Activated T-cell treated with anti-CD3 and anti-CD28 coated beads, Interleukin-2, amount 50 U/mL, for 1 hour (primary cell): ENCODE results near the gene NEDD4L.
A peak's percentile ranks its signal among the peaks of the same experiment; 100 is the strongest.
"Not testable (repeated sequence)": the region's sequence is repeated elsewhere in the genome, so short reads cannot be mapped to it uniquely, and the experiment has no call there.

Experiments used
- DNase-seq: peaks from one replicate; pipeline ENCODE4 v3.0.0-alpha.2; 2020

Gene NEDD4L

DNA sequence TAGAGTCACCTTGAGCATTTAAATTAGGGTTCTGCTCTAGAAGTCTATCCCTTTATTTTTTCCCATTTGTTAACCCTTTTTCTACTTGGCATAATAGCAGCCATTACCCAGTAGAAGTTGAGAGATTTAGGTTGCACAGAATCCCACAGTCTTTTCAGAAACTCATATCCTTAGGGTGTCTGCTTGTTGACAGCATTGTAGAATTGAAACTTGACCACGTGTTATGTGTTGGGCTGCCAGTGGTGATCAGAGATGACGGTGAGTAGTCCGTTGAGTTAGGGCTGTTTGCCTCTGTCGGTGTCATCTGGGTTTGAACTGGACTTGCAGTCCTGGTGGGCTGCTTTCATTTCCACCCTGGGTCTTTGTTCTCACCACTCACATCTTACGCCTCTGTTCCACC lies 114.4 kb downstream of the NEDD4L start:
- DNase-seq, result no peak

DNA sequence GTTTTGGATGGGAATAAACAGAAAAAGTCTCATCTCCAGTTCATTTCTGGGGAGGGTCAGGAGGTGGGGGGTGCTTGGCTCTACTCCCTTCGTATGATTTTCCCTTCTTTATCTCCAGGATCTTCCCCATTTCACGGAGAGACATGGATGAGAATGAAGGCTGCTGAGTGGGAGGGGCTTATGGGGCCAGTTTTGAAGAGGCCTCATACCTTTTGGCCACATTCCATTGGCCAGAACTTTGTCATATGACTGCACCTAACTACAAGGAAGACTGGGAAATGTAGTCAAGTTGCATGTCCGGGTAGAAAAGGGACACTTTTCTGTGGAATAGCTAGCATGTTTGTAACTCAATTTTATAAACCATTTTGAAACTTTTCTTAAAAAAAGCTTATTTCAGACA lies 117.6 kb downstream of the NEDD4L start:
- DNase-seq, result no peak

DNA sequence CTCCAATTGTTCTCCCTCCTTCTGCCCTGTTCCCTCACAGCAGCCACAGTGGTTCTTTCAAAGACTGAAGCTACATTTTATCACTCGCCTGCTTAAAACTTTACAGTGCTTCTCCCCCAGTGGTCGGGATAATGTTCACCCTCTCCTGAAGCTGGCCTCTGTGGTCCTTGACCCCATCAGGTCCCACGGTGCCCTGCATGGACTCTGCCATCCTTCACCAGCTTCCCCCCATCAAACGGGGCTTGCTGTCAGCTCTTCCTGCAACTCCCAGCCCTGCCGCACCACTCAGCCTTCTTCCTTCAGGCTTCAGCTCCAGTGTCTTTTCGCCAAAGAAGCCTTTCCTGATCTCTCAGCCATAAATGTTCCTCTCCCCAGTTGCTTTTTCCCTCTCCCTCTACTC lies 118.1 kb downstream of the NEDD4L start:
- DNase-seq, result no peak

DNA sequence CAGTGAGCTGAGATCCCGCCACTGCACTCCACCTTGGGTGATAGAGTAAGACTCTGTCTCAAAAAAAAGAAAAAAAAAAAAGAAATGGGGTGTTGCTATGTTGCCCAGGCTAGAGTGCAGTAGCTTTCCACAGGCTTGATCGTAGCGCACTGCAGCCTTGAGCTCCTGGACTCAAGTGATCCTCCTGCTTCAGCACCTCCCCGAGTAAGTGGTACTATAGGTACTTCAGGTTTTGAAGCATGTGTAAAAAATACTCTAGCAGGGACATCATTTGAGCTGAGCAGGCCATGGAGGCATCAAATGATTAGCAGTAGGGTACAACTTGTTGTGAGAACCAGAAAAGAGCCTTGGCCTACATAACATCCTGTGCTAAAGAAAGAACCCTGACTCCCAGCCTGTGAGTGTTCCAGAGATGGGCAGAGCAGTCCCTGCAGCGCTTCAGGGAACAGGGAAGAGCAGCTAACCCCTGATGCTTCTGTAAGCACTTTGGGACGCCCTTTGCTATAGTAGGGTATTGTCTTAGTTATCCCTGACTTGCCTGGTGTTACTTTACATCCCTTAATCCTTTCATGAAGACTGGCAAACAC lies 119.1 kb downstream of the NEDD4L start:
- no peak for DNase-seq

DNA sequence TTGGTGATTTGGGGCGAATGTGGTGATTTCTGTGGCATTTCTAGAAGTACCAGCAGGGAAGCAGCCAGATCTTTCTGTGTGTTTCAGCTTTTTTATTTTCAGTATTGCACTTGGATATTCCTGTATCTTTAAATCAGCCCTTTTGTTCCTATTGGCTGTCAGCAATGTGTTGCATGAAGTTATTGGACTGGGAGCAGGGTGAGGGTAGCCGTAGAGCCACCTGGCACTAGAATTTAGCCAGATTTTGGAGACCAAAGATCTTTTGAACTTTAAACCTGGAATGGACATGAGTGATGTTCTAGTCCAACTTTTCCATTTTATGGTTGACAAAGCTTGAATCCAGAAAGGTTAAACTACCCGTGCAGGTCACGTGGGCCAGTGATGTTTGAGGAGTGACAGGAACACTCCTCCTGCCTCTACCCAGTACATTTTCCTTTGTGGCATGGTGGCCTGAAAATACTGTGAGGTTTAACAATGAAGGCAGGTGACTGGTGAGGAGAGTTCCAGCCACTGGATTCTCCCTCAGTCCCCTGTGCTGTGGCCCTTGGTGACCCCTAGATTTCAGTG lies 122.3 kb downstream of the NEDD4L start:
- no peak for DNase-seq

DNA sequence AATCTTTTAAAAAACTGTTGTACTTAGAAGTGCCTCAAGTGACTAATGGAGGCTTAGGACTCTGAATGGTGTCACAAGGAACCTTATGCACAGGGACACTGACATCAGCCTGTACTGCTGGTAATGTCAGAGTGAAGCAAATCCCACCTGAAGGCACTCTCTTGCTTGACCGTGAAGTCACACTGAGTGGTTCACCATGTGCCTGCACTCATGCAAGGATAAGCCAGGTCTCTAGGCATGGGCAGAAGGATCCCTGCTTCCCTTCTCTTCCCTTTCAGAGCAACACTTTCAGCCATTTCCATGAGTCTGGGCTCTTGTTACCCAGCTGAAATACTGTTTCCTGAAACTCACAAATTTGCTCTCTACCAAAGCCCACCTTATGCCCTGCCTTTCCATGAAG lies 123.0 kb downstream of the NEDD4L start:
- no peak for DNase-seq

DNA sequence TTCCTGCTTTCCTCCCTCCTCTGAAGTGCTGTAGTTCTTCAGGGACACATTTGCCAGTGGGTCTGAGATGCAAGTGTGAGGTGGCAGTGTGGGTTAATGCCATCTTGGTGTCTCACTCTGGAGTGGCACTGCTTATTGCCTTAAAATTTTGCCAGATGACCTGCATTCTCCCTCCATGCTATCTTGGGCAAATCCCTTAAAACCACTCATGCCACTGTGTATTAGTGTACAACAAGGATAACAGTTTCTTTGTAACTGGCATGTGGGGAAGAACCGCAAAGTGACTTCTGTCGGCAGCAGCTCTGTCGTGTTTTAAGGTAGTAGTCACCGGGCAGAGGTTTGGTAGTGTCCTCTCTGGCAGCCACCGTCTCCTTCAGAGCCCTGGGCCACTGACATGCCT lies 124.2 kb downstream of the NEDD4L start:
- no peak for DNase-seq

DNA sequence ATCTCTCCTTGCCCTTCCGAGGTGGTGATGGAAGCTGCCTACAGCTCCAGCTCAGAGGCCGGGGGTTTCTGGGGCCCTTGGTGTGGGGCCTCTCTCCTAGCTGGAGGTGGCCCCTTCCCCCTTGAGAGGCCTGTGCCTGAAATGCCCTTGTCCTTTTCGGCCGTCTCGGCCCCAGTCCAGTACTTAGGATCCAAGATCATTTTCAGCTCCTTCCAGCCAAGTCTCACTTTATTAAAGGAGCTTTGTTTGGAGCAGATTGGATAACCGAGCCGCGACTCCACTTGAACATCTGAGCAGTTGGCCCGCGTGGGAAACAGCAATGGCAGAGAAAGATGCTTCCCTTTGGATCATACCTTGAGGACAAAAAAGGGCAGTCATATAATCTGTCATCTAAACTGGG lies 125.0 kb downstream of the NEDD4L start:
- no peak for DNase-seq

DNA sequence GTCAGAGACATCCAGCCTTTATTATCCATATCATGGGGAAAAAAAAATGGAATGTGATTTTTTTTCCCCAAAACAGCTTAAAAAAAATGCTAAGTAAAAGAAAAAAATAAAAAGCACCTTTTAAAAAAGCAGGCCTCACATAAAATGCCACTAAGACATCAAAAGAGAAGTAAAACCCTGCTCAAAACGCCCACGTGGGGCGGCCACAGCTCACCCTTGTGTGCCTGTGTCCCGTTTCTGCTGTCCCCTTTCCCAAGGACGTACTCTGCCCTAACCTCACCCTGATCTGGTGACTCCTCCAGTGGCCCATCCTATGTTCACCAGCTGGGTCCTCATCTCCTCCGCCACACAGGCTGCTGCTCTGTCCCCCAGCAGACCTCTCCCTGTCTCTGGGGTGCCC lies 125.4 kb downstream of the NEDD4L start:
- DNase-seq, result no peak

DNA sequence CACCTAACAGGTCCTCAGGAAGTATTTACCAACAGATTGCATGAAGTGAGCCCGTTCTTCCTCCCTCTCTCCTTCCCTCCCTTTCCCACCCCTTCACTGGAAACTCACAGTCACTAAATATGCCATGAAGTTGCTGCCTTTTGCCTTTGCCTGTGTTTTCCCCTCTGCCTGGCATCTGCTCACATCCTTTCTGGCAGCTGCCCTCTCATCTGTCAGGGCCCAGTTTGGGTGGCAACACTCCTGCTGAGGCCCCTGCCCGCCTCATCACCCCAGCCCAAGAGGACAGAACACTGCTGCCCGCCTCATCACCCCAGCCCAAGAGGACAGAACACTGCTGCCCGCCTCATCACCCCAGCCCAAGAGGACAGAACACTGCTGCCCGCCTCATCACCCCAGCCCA lies 126.0 kb downstream of the NEDD4L start:
- DNase-seq, result not testable (repeated sequence)

DNA sequence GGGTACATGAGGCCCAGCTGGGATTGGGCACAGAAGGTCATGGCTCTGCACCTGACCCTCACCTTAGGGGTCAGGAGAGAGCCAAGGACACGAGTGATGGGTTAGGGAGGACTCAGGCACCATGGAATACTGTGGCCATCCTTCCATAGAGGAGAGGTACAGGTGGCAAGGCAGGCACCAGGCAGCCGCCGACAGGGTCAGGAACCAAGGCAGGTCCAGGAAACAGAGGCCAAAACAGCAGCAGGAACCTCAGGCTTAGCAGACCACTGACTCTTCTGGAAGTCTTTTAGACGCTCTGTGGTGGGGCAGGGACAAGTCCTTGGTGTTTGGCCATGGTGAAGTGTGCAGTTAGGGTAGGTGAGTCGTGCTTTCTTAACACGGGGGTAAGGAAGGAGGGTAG lies 128.0 kb downstream of the NEDD4L start:
- no peak for DNase-seq

DNA sequence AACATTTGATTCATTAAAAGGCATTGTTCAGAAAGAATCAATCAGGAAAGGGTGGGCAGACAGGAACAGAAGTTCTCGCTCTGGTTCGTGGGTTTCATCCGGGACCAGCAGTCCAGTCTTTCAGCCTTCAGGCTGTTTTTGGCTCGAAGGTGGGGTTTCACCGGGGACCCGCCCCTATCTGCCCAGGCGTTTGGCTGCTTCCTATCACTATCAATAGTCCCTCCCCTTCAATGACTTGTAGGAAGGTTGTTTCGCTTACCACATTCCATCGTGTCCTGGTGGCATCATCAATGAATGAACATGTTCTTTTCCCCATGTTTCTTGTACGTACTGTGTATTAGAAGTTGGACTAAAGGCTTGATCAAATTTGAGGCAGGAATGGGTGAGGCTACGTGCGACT lies 130.3 kb downstream of the NEDD4L start:
- DNase-seq, result no peak

DNA sequence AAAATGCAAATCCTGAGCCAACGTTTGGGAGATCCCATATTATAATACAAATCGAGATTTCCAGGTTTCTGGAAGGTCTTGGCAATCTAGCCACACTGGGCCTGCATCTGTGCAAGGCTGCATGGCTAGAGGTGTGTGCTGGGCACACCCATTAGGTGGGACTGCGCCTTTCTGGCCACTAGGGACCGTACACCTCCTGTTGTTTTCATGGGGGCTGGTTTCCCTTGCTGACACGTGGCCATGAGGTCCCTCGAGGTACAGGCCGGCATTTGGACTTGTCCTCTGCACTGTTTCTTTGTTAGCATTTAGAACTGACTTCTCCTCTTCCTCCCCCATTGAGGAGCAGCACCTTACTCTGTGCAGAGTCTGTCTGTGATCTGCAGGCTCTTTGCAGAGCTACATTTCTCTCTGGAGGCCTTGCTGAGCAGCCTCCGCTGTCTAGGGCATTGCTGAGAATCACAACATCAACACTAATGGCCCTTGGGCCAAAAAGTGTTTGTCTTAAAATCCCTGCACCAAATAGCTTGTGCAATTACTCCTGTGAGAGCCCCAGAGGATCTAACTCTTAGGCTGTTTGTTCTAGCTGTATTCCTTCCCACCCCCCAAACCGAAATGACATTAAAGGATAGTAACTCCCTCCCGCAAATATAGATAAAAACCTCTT lies 131.2 kb downstream of the NEDD4L start:
- no peak for DNase-seq

DNA sequence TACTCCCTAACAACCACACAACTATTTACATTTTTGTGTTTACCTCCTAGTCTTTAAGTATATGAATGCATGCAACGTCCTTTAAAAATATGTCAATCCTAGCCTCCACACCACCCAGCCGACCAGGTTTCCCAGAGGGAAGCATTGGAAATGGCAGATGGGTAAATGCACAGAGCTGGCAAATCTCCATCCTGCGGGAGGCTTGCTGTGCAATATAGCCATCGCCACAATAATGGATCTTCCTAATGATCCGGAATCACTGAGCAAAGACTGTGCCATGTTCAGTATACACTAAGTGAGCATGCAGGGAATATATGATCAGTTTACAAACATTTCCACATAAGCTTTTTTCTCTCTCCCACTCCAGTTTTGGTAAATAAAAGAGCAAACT lies 131.8 kb downstream of the NEDD4L start:
- no peak for DNase-seq

DNA sequence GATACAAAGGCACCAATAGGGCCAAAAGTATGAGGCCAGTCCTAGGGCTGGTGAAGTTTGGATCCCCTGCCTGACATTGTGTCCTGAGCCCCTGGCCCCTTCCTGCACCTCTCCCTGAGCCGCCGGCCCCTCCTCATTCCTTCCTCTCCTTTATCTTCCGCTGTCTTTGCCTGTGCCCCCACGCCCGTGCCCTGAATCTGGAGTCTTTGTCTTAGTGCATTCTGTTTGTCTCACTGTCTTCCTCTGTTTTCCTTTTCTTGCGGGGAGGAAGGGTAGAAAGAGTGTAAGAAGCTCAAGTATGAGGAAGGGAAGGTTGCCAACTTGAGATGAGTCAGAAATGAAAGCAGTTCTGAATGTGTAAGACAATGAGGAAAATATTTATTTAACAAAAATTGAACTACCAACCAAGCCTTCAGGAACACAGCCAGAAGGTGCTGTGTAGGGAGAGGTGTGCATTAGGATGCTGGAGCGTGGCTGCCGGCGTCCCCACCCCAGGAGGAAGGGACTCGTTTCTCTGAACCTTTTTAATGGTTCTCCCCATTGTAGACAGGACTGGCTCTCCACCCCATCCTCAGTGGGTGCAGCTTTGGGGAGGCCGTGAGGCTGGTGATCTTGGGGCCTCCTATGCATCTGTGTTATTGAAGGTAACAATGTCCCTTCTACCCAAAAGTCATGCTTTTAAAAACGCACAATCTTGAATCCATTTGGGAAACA lies 133.1 kb downstream of the NEDD4L start:
- no peak for DNase-seq

DNA sequence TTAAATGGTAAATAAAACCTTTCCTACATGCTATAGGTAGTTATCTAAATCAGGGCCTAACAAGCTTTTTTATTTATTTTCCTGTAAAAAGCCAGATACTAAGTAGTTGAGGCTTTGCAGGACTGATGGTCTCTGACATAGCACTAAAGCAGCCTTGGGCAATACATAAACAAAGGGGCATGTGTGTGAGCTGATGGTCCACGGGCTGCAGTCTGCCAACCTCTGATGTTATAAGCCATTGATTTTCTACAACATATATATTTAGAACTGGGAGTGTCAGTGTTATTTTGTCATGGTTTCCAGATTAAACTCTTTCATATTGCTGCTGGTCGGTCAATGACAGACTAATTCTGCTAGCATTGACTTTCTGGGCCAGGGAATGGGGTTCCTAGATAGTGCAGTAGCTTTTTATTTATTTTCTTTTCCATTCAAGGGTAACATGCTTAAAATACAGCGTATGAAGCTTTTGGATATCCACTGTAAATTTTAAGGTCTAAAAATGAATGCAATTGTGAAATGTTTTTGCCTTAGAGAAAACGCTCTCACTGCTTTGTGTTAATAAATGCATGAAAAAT lies 134.0 kb downstream of the NEDD4L start:
- DNase-seq, result no peak

DNA sequence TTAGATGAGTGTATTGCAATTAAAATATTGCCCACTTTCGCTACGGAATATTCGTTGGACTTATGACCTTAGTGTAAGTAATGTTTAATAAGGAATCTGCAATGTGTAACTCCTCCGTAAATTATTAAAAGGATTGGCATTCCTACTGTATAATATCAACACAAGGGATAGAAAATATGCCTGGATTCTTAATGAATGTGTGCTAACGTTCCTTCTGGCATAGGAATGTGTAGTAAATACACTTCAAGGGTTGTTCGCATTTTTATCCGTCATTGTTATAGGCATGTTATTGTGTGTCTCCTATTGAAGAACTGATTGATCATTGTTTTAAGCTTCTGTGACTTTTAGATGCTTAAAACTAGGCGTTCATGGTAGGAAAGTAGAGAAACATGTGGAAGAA lies 134.5 kb downstream of the NEDD4L start:
- no peak for DNase-seq

DNA sequence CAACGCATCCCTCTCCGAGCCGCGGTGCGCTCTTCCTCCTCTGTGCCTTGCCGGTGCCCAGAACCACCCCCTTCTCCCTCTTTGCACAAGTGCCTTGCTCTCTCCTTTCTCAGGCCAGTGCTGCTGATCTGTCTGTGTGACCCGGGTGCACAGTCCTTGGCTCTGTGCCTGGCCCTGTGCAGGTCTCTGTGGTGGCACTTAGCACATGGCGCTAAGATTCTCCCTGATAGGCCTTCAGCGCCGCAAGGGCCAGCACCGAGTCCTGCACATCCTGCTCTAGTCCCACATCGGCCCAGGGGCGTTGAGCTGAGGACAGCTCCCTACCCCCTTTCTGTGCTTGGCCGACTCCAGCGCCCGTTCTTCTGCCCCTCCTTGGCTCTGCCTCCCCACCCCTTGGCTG lies 136.1 kb downstream of the NEDD4L start:
- DNase-seq, result no peak

DNA sequence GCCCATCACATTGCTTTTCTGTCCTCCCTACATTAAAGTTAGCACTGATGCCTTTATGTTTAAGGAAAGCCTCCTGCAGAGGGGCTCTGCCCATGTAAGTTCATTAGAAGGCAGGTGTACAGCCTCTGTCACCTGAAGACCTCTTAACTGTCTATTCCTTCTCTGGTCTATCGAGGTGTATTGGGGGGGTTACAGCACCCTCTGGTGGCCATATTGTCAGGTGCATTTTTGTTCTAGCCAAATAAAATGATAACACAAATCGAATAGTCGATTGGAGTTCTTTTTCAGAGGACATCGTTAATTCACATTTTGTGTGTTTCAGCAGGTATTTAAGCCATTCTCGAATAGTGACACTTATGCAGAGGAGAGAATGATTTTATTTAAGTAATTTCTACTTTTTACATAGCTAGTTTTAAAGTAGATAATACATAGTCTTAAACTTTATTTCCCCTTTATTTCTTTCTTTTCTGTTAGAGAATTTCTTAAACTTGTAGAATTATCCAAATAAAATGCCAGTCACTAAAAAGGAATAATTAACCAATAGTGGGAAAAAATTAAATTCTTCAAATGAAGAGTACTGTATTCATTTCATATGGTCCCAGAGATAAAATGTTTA lies 136.8 kb downstream of the NEDD4L start:
- peak; percentile 53 for DNase-seq

DNA sequence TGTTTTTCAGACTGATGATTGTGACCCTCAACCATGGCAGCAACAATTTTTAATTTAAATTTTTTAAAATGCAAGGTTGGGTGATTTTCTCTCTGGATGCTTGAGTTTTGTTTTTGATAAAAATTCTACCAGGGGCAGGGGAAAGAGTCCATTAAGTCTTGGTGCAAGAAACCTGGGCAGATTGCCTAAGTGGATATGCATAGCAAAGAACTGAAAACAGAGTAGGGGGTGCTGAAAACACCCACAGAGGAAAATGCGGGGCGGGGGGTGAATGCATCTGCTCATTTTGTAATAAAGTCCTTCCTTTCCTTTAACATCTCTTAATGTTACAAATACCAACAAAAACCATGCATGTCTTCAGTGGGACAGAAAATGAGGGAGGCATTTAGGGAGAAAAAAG lies 138.0 kb downstream of the NEDD4L start:
- no peak for DNase-seq

DNA sequence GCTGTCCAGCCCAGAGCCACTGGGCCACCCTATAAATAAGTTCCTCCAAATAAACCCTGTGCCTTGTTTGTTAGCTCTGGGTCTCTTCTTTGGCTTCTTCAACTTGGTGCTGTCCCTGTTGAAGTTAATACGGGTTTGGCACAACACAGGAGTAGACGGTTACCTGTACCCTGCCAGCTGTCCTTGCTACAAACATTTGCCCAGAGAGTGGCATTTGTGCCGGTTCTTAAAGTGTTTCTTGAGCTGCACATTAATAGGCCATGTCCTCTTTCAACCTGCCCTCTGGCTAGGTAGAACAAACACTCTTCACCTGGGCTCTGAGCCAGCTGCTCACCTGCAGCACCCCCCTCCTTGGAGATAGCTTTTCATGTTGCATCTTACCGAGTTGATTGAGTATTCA lies 139.2 kb downstream of the NEDD4L start:
- DNase-seq, result no peak

DNA sequence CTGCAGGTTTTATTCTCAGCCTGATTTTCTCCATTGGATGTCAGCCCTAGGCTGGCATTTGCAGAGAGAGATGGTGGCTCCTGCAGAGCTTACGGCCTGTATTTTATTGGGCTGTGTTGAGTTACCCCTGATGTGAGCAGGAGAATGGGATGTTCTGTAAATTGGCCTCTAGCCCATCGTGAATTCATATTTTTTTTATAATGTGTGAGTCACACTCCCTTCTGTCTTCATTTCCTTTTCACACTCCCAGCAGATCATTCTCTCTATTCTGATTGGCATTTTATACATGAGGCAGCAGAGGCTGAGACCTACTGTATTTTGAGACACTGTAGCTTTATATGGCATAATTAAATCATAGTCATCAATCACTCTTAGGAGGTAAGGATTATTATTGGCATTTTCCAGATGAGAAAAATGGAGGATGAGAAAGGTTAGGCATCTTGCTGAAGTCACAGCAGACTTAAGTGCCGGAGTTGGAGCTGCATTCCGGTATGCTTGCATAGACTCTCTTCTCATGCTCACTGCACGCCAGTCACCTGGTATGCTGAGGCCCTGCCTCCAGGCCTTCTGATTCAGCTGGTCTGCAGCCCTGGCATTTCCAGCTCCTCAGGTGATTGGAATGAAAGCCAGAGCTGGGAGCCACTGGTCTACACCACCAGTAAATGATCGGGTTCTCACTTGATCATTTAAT lies 142.4 kb downstream of the NEDD4L start:
- no peak for DNase-seq

DNA sequence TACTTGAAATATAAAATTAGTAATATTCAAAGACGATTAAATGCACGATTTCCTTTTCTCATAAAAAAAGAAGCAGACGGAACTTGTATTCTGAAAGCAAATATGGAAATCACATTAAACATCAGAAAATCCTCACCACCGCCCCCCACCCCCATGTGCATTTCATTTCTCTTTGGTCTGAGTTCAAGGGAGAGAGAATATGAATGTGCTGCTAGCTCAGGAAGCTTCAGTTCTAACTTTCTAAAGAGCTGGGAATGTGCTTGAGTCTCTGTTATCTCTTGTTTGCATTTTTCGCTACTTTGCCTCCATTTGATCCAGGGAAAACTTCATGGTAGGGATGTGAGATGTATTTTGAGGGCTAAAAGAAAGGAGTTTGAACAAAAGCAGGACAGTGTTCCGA lies 143.6 kb downstream of the NEDD4L start:
- DNase-seq, result no peak
